GM23338 (cell line): Measurements from ENCODE around the gene FAM50A.

Experiments
- EZH2 ChIP-seq: fragments of 200-600 bp; sonication (generic); IDR thresholded peaks from one replicate; pipeline ENCODE4 v1.8.0; 2017; ENCODE audit warnings: antibody characterized with exemption, mild to moderate bottlenecking, low read depth; ENCODE audit not compliant: unreplicated experiment
- TF ChIP-seq, protein P1 (sequence below), 2 experiments: fragments of 200-600 bp in 1 of 2; sonication (generic) in 1 of 2; conservative IDR thresholded peaks; 2 replicates each; pipeline versions ENCODE4 v1.5.1 to v1.6.1; 2016 to 2017; ENCODE audit warnings: antibody characterized with exemption in 2 of 2, low read depth in 2 of 2, mild to moderate bottlenecking in 2 of 2, moderate library complexity in 1 of 2

GRCh38 chrX:154435171-154435733 lies 8.7 kb upstream of the FAM50A start:
- TF ChIP-seq, protein P1, sequence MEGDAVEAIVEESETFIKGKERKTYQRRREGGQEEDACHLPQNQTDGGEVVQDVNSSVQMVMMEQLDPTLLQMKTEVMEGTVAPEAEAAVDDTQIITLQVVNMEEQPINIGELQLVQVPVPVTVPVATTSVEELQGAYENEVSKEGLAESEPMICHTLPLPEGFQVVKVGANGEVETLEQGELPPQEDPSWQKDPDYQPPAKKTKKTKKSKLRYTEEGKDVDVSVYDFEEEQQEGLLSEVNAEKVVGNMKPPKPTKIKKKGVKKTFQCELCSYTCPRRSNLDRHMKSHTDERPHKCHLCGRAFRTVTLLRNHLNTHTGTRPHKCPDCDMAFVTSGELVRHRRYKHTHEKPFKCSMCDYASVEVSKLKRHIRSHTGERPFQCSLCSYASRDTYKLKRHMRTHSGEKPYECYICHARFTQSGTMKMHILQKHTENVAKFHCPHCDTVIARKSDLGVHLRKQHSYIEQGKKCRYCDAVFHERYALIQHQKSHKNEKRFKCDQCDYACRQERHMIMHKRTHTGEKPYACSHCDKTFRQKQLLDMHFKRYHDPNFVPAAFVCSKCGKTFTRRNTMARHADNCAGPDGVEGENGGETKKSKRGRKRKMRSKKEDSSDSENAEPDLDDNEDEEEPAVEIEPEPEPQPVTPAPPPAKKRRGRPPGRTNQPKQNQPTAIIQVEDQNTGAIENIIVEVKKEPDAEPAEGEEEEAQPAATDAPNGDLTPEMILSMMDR (conservative IDR thresholded peaks at IDR 0.05; ENCODE audit: low read depth in 2 of 2): no peak
- no peak for TF ChIP-seq EZH2
